Prostate gland (tissue), 2 donors: ENCODE data around the gene NEURL1.

Experiments used
- POLR2A ChIP-seq: fragments of 450-650 bp; IDR thresholded peaks from one replicate; pipeline ENCODE4 v1.6.1; 2016; ENCODE audit warnings: antibody characterized with exemption, mild to moderate bottlenecking
- TF ChIP-seq, protein P1 (sequence below), 4 experiments: fragments of 200-600 bp in 2 of 4; fragments of 450-650 bp in 2 of 4; sonication (generic) in 2 of 4; IDR thresholded peaks; 1 replicate in 3 of 4; 2 replicates in 1 of 4; pipeline ENCODE4 v1.5.1; 2016 to 2019; ENCODE audit warnings: antibody characterized with exemption in 4 of 4, mild to moderate bottlenecking in 2 of 4, moderate library complexity in 2 of 4

DNA sequence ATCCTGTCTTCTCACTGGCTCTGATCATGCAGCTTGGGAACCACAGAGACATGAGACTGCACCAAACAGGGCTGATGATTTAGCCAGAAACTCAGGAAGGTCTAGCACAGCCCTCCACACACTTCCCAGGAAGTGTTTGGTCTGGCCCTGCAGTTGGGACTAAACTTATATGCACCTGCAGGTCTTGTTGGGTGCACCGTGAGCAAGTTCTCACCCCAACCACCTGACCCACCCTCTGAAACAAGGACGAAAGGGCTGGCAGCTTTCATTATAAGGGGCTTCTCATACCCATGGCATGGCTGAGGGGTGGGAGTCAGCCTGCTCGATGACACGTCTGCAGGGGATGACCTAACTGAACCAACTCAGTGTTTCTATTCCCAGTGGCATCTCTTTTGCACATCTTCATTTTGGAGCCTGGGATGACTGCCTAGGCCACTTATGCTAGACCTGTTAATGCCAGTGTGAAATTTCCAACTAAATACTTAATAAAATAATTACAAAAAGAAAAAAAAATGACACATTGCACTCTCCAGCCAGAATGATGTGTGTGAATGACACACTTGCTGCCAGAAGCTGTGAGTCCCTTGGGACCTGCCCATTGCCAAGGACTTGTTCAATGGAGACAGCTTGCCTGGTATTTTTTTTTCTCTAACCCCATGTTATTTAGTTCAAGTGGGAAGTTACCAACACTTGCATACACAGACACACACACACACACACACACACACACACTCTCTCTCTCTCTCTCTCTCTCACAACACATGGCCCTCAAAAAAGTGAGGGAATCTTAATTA, 102.6 kb downstream of the NEURL1 start:
- TF ChIP-seq, protein P1, sequence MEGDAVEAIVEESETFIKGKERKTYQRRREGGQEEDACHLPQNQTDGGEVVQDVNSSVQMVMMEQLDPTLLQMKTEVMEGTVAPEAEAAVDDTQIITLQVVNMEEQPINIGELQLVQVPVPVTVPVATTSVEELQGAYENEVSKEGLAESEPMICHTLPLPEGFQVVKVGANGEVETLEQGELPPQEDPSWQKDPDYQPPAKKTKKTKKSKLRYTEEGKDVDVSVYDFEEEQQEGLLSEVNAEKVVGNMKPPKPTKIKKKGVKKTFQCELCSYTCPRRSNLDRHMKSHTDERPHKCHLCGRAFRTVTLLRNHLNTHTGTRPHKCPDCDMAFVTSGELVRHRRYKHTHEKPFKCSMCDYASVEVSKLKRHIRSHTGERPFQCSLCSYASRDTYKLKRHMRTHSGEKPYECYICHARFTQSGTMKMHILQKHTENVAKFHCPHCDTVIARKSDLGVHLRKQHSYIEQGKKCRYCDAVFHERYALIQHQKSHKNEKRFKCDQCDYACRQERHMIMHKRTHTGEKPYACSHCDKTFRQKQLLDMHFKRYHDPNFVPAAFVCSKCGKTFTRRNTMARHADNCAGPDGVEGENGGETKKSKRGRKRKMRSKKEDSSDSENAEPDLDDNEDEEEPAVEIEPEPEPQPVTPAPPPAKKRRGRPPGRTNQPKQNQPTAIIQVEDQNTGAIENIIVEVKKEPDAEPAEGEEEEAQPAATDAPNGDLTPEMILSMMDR (IDR thresholded peaks at IDR 0.05) = no peak
- TF ChIP-seq POLR2A = no peak
